Activated T-cell treated with anti-CD3 and anti-CD28 coated beads, Interleukin-2, amount 50 U/mL, for 4 hours (primary cell): ENCODE data around the gene CCM2. TPM values are rescaled to one million over a fixed set of nuclear protein-coding genes. Genes with fewer than 3 reads are reported as not detected.
A peak's percentile ranks its signal among the peaks of the same experiment; 100 is the strongest.

Experiments used
- ATAC-seq, 2 donors: fragments of 200-7000 bp; cut with Tn5 transposase; one replicate each; pipeline ENCODE4 v1.10.0; 2021
- DNase-seq: peaks from one replicate; pipeline ENCODE4 v3.0.0-alpha.2; 2020
- H3K27me3 Mint-ChIP-seq: one replicate; pipeline ENCODE4 v1.8.0; 2021; ENCODE audit warnings: low read depth, mixed read lengths
- H3K36me3 Mint-ChIP-seq: one replicate; pipeline ENCODE4 v1.8.0; 2022; ENCODE audit warnings: mixed read lengths; ENCODE audit not compliant: insufficient read depth
- H3K4me1 Mint-ChIP-seq: one replicate; pipeline ENCODE4 v1.8.0; 2021; ENCODE audit warnings: low read depth, mixed read lengths
- H3K4me3 Mint-ChIP-seq: one replicate; pipeline ENCODE4 v1.8.0; 2021; ENCODE audit warnings: mild to moderate bottlenecking, moderate library complexity, mixed read lengths
- H3K9me3 Mint-ChIP-seq: one replicate; pipeline ENCODE4 v1.8.0; 2021; ENCODE audit warnings: mixed read lengths
- total RNA-seq, 3 donors: library from RNA; stranded (reverse); gene quantifications; one replicate each; pipeline ENCODE4 v1.2.1, GENCODE V29; 2021

The CCM2 gene
- total RNA-seq, 3 donors from 2014 or later, result 35.9 to 38.2 (median 36.6) TPM

- H3K36me3 Mint-ChIP-seq, result peaks cover 6% of the 10 kb centered on the region
- no peak overlapping the region for H3K4me3 Mint-ChIP-seq
- no peaks in the 10 kb centered on the region for H3K9me3 Mint-ChIP-seq
- H3K27me3 Mint-ChIP-seq, result peaks cover 4% of the 10 kb centered on the region
- ATAC-seq (no peak), DNase-seq (no peak)
- peaks cover 17% of the 10 kb centered on the region for H3K4me1 Mint-ChIP-seq
Observed at GRCh38 chr7:45114926-45115325, 114.9 kb downstream of the CCM2 start.

DNA sequence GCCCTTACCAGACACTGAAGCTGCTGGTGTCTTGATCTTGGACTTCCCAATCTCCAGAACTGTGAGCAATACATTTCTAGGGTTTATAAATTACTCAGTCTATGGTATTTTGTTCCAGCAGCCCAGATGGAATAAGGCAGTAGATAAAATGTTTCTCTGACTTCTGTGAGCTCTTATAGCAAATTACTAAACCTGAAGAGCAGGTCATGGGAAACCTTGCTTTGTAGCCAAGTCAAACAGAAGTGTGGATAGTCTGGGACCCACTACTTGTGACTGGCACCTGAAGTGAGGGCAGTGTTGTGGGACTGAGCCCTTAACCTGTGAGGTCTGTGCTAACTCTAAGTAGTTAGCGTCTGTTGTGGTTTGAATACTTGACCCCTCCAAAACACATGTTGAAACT is 116.0 kb downstream of the CCM2 start:
- H3K4me1 Mint-ChIP-seq, result peaks cover 12% of the 10 kb centered on the region
- no peak for DNase-seq
- no peak for ATAC-seq

GRCh38 chr7:45117582-45117981 is 117.6 kb downstream of the CCM2 start:
- no peaks in the 10 kb centered on the region for H3K9me3 Mint-ChIP-seq
- no peak for DNase-seq

More for the DNA sequence above, 116.0 kb downstream of the CCM2 start:
- Mint-ChIP-seq H3K36me3 (peaks cover 3% of the 10 kb centered on the region), H3K27me3 (peaks cover 4% of the 10 kb centered on the region), H3K9me3 (no peaks in the 10 kb centered on the region), H3K4me3 (no peak overlapping the region)

GRCh38 chr7:45118292-45118691 is 118.3 kb downstream of the CCM2 start:
- no peaks in the 10 kb centered on the region for H3K36me3 Mint-ChIP-seq
- DNase-seq (no peak), ATAC-seq (no peak)
- peaks cover 4% of the 10 kb centered on the region for H3K27me3 Mint-ChIP-seq
- H3K4me1 Mint-ChIP-seq, result peaks cover 11% of the 10 kb centered on the region
- H3K9me3 Mint-ChIP-seq, result no peaks in the 10 kb centered on the region
- no peak overlapping the region for H3K4me3 Mint-ChIP-seq

More at GRCh38 chr7:45117582-45117981, 117.6 kb downstream of the CCM2 start:
- Mint-ChIP-seq H3K36me3 (no peaks in the 10 kb centered on the region), H3K27me3 (peaks cover 4% of the 10 kb centered on the region), H3K4me1 (peaks cover 6% of the 10 kb centered on the region), H3K4me3 (no peak overlapping the region)
- ATAC-seq, result no peak

GRCh38 chr7:45118889-45119331 is 118.9 kb downstream of the CCM2 start:
- H3K4me3 Mint-ChIP-seq, result no peak overlapping the region
- ATAC-seq, result no peak
- H3K4me1 Mint-ChIP-seq, result peaks cover 17% of the 10 kb centered on the region
- no peaks in the 10 kb centered on the region for H3K9me3 Mint-ChIP-seq
- H3K36me3 Mint-ChIP-seq, result no peaks in the 10 kb centered on the region
- no peak for DNase-seq
- H3K27me3 Mint-ChIP-seq, result peaks cover 4% of the 10 kb centered on the region

- no peak for DNase-seq
- no peak overlapping the region for H3K4me3 Mint-ChIP-seq
- peaks cover 18% of the 10 kb centered on the region for H3K4me1 Mint-ChIP-seq
- H3K9me3 Mint-ChIP-seq, result no peaks in the 10 kb centered on the region
- peaks cover 2% of the 10 kb centered on the region for H3K27me3 Mint-ChIP-seq
- ATAC-seq, result no peak
- no peaks in the 10 kb centered on the region for H3K36me3 Mint-ChIP-seq
Observed at GRCh38 chr7:45119550-45119949, 119.5 kb downstream of the CCM2 start.

- peaks cover 18% of the 10 kb centered on the region for H3K4me1 Mint-ChIP-seq
- no peaks in the 10 kb centered on the region for H3K9me3 Mint-ChIP-seq
- no peaks in the 10 kb centered on the region for H3K27me3 Mint-ChIP-seq
- DNase-seq (no peak), ATAC-seq (peak; percentile 32)
- no peaks in the 10 kb centered on the region for H3K36me3 Mint-ChIP-seq
- peak overlapping the region; percentile 29 for H3K4me3 Mint-ChIP-seq
Observed at GRCh38 chr7:45122975-45123860, 123.2 kb downstream of the CCM2 start.

GRCh38 chr7:45123913-45124710 is 124.1 kb downstream of the CCM2 start:
- DNase-seq (no peak), ATAC-seq (no peak)
- H3K27me3 Mint-ChIP-seq, result no peaks in the 10 kb centered on the region
- H3K4me3 Mint-ChIP-seq, result no peak overlapping the region
- peaks cover 18% of the 10 kb centered on the region for H3K4me1 Mint-ChIP-seq
- H3K36me3 Mint-ChIP-seq, result no peaks in the 10 kb centered on the region
- H3K9me3 Mint-ChIP-seq, result no peaks in the 10 kb centered on the region

- Mint-ChIP-seq H3K4me1 (peaks cover 18% of the 10 kb centered on the region), H3K9me3 (no peaks in the 10 kb centered on the region), H3K36me3 (no peaks in the 10 kb centered on the region), H3K4me3 (no peak overlapping the region), H3K27me3 (no peaks in the 10 kb centered on the region)
- DNase-seq (no peak), ATAC-seq (no peak)
Observed at GRCh38 chr7:45125193-45125904, 125.3 kb downstream of the CCM2 start.

Other genes with a start within 250 kb of the CCM2 start
- 1,000 to 10,000 TPM; 2,630 to 2,693 (median 2,657) TPM for gene PPIA, start 203.5 kb upstream of the CCM2 start, total RNA-seq
- gene H2AZ2, start 152.1 kb upstream of the CCM2 start, total RNA-seq, result 100 to 1,000 TPM; 128 to 140 (median 133) TPM
- gene PURB, start 114.7 kb upstream of the CCM2 start, total RNA-seq, result 10 to 100 TPM; 28.9 to 34.4 (median 30.6) TPM
- 100 to 1,000 TPM; 120 to 205 (median 143) TPM for gene MYO1G, start 21.2 kb upstream of the CCM2 start, total RNA-seq
- gene NACAD, start 88.8 kb downstream of the CCM2 start, total RNA-seq, result under 1 TPM; 0.14 to 0.66 (median 0.37) TPM
- 100 to 1,000 TPM; 206 to 236 (median 233) TPM for gene TBRG4, start 111.5 kb downstream of the CCM2 start, total RNA-seq
- not detected for gene RAMP3, start 157.6 kb downstream of the CCM2 start, total RNA-seq